Measurements from ENCODE around the gene MCC.
"Not testable (repeated sequence)": the region's sequence is repeated elsewhere in the genome, so short reads cannot be mapped to it uniquely, and the experiment has no call there.

MCC gene

GRCh38 chr5:113490317-113490716, 2.1 kb upstream of the MCC start:
- no peak for DNase-seq (ENCODE audit: low spot score)

- DNase-seq (ENCODE audit: low spot score) = no peak
Measured at GRCh38 chr5:113489299-113489698, 1.0 kb upstream of the MCC start.

- DNase-seq (ENCODE audit: low spot score) = no peak
Measured at GRCh38 chr5:113488645-113489184, 462 bp upstream of the MCC start.

GRCh38 chr5:113487416-113487780, 855 bp downstream of the MCC start:
- no peak for DNase-seq (ENCODE audit: low spot score)

- peak; percentile 8 for DNase-seq (ENCODE audit: low spot score)
Measured at GRCh38 chr5:113480243-113480642, 8.0 kb downstream of the MCC start.

GRCh38 chr5:113478691-113479090, 9.6 kb downstream of the MCC start:
- DNase-seq (ENCODE audit: low spot score) = no peak

GRCh38 chr5:113474100-113474728, 14.0 kb downstream of the MCC start:
- no peak for DNase-seq (ENCODE audit: low spot score)

- no peak for DNase-seq (ENCODE audit: low spot score)
Measured at GRCh38 chr5:113463032-113463431, 25.2 kb downstream of the MCC start.

GRCh38 chr5:113457106-113457505, 31.1 kb downstream of the MCC start:
- DNase-seq (ENCODE audit: low spot score) = not testable (repeated sequence)

- no peak for DNase-seq (ENCODE audit: low spot score)
Measured at GRCh38 chr5:113452941-113453340, 35.3 kb downstream of the MCC start.

GRCh38 chr5:113451797-113452196, 36.5 kb downstream of the MCC start:
- DNase-seq (ENCODE audit: low spot score) = no peak

GRCh38 chr5:113450929-113451328, 37.3 kb downstream of the MCC start:
- DNase-seq (ENCODE audit: low spot score) = no peak

GRCh38 chr5:113450462-113450861, 37.8 kb downstream of the MCC start:
- no peak for DNase-seq (ENCODE audit: low spot score)

GRCh38 chr5:113448252-113448651, 40.0 kb downstream of the MCC start:
- DNase-seq (ENCODE audit: low spot score) = no peak

GRCh38 chr5:113447498-113448050, 40.7 kb downstream of the MCC start:
- DNase-seq (ENCODE audit: low spot score) = no peak

- no peak for DNase-seq (ENCODE audit: low spot score)
Measured at GRCh38 chr5:113446358-113446927, 41.8 kb downstream of the MCC start.

- DNase-seq (ENCODE audit: low spot score) = no peak
Measured at GRCh38 chr5:113437111-113437510, 51.1 kb downstream of the MCC start.

- no peak for DNase-seq (ENCODE audit: low spot score)
Measured at GRCh38 chr5:113435575-113435974, 52.7 kb downstream of the MCC start.

GRCh38 chr5:113434889-113435288, 53.4 kb downstream of the MCC start, which contains the start of gene TSSK1B:
Gene TSSK1B (minus strand): TSS chr5:113434989. CDS start chr5:113434839, 150 bp downstream.
- DNase-seq (ENCODE audit: low spot score) = no peak

- no peak for DNase-seq (ENCODE audit: low spot score)
Measured at GRCh38 chr5:113433862-113434612, 54.2 kb downstream of the MCC start.

GRCh38 chr5:113433071-113433470, 55.2 kb downstream of the MCC start:
- no peak for DNase-seq (ENCODE audit: low spot score)

GRCh38 chr5:113427871-113428574, 60.2 kb downstream of the MCC start:
- DNase-seq (ENCODE audit: low spot score) = no peak

All from hematopoietic multipotent progenitor cell treated with erythropoietin and hydrocortisone succinate and interleukin-3 and kit ligand, for 17 days (in vitro differentiated cells).